DOHH2 (cell line): ENCODE results near the gene RAB8B.

ENCODE experiments used
- H3F3A ChIP-seq: fragments of 200-600 bp; sonication (generic), shearing (Covaris generic); 2 replicates; pipeline ENCODE4 v1.6.0; 2016; ENCODE audit warnings: antibody characterized with exemption, mild to moderate bottlenecking; ENCODE audit not compliant: control insufficient read depth, insufficient read depth
- H3K27ac ChIP-seq: fragments of 200-600 bp; sonication (generic); 2 replicates; pipeline ENCODE4 v1.5.1; 2014; ENCODE audit warnings: low read depth, mild to moderate bottlenecking, low read length, moderate library complexity
- H3K27me3 ChIP-seq: fragments of 200-600 bp; sonication (generic); 2 replicates; pipeline ENCODE4 v1.6.1; 2014; ENCODE audit warnings: mild to moderate bottlenecking, low read length, mixed read lengths; ENCODE audit not compliant: control insufficient read depth
- H3K36me3 ChIP-seq: fragments of 200-600 bp; sonication (generic); 2 replicates; pipeline ENCODE4 v1.6.1; 2014; ENCODE audit warnings: mild to moderate bottlenecking, low read length, moderate library complexity, mixed read lengths; ENCODE audit not compliant: control insufficient read depth
- H3K4me1 ChIP-seq: fragments of 200-600 bp; sonication (generic); 2 replicates; pipeline ENCODE4 v1.6.1; 2014; ENCODE audit warnings: mild to moderate bottlenecking, low read length, mixed read lengths; ENCODE audit not compliant: control insufficient read depth
- H3K4me2 ChIP-seq: fragments of 200-600 bp; sonication (generic); 2 replicates; pipeline ENCODE4 v1.6.0; 2014; ENCODE audit warnings: mild to moderate bottlenecking, low read length, moderate library complexity
- H3K4me3 ChIP-seq: fragments of 200-600 bp; sonication (generic); 2 replicates; pipeline ENCODE4 v1.5.1; 2014; ENCODE audit warnings: mild to moderate bottlenecking, low read length, mixed read lengths
- H3K79me2 ChIP-seq: fragments of 200-600 bp; sonication (generic); 2 replicates; pipeline ENCODE4 v1.6.1; 2014; ENCODE audit warnings: mild to moderate bottlenecking, low read length, mixed read lengths; ENCODE audit not compliant: control insufficient read depth
- H3K9me2 ChIP-seq: fragments of 200-600 bp; sonication (generic); replicated peaks from 2 replicates; pipeline ENCODE4 v1.6.1; 2014; ENCODE audit warnings: mild to moderate bottlenecking, low read length, mixed read lengths; ENCODE audit not compliant: control insufficient read depth
- H3K9me3 ChIP-seq: fragments of 200-600 bp; sonication (generic); 2 replicates; pipeline ENCODE4 v1.6.1; 2014; ENCODE audit warnings: antibody characterized with exemption, low read length, mixed read lengths; ENCODE audit not compliant: control insufficient read depth, insufficient read depth
- H4K20me1 ChIP-seq: fragments of 200-600 bp; sonication (generic); 2 replicates; pipeline ENCODE4 v1.6.0; 2014; ENCODE audit warnings: low read depth, mild to moderate bottlenecking, antibody characterized with exemption, low read length, moderate library complexity; ENCODE audit not compliant: control insufficient read depth, insufficient read depth
- EZH2phosphoT487 ChIP-seq: fragments of 200-600 bp; sonication (generic); IDR thresholded peaks from 2 replicates; pipeline ENCODE4 v1.6.1; 2017; ENCODE audit warnings: borderline replicate concordance, mild to moderate bottlenecking, antibody characterized with exemption, low read length, moderate library complexity, mixed read lengths
- TF ChIP-seq, protein P1 (sequence below): fragments of 200-600 bp; sonication (generic); IDR thresholded peaks from one replicate; pipeline ENCODE4 v1.5.1; 2014; ENCODE audit warnings: antibody characterized with exemption, mild to moderate bottlenecking, low read depth, low read length; ENCODE audit not compliant: poor library complexity, severe bottlenecking

RAB8B gene

DNA sequence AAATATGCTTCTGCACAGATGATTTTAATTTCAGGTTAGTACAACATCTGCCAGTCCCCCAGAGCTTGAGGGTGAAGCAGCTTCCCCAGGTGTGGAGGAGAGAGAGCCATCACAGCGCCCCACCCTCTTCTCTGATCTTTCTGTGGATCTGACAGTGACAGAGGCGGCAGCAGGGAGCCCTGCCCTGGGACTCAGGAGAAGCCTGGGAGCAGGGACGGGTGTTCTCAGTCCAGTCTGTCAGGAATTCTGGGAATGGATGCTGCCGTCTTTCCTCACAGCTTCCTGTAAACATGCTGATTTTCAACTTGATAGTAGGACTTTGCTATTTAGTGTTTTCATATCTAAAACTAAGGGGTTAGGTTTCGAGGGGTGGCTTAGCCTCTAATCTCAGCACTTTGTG, 11.4 kb upstream of the RAB8B start:
- Histone ChIP-seq H3K27me3 (no peaks in the 10 kb centered on the region; the same call in 1 of the 2 replicates), H3K4me3 (no peak overlapping the region), H3K4me2 (no peak overlapping the region), H4K20me1 (no peaks in the 10 kb centered on the region), H3K27ac (no peak overlapping the region), H3K4me1 (no peaks in the 10 kb centered on the region), H3K9me2 (no peaks in the 10 kb centered on the region), H3K36me3 (no peaks in the 10 kb centered on the region), H3K79me2 (no peaks in the 10 kb centered on the region), H3K9me3 (no peaks in the 10 kb centered on the region), H3F3A (no peaks in the 10 kb centered on the region)
- no peak for TF ChIP-seq EZH2phosphoT487
- TF ChIP-seq, protein P1, sequence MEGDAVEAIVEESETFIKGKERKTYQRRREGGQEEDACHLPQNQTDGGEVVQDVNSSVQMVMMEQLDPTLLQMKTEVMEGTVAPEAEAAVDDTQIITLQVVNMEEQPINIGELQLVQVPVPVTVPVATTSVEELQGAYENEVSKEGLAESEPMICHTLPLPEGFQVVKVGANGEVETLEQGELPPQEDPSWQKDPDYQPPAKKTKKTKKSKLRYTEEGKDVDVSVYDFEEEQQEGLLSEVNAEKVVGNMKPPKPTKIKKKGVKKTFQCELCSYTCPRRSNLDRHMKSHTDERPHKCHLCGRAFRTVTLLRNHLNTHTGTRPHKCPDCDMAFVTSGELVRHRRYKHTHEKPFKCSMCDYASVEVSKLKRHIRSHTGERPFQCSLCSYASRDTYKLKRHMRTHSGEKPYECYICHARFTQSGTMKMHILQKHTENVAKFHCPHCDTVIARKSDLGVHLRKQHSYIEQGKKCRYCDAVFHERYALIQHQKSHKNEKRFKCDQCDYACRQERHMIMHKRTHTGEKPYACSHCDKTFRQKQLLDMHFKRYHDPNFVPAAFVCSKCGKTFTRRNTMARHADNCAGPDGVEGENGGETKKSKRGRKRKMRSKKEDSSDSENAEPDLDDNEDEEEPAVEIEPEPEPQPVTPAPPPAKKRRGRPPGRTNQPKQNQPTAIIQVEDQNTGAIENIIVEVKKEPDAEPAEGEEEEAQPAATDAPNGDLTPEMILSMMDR: no peak

DNA sequence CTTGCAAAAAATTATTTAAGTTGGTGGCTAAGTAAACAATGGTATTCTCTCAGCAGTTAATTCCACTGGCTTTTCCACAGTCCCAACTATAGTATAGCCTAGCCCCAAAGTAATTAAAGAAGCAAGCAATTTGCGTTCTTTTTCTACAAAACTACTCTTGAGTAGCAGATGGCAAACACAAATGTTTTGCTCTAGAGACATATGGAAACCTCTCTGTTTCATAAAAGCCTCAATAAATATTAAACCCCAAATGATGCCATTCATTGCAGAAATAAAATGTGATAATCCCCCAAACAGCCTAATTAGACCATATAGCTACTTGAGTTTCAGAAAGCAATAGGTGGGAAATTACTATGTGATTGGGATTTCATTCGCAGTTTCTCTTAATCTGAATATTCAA, 8.7 kb upstream of the RAB8B start:
- Histone ChIP-seq H3K79me2 (no peaks in the 10 kb centered on the region), H3K9me3 (no peaks in the 10 kb centered on the region), H3K4me3 (no peak overlapping the region), H3K9me2 (no peaks in the 10 kb centered on the region), H4K20me1 (no peaks in the 10 kb centered on the region), H3K4me1 (no peaks in the 10 kb centered on the region), H3K27ac (no peak overlapping the region), H3K27me3 (peaks cover 2% of the 10 kb centered on the region), H3F3A (no peaks in the 10 kb centered on the region), H3K36me3 (no peaks in the 10 kb centered on the region), H3K4me2 (no peak overlapping the region)
- TF ChIP-seq, protein P1: no peak
- no peak for TF ChIP-seq EZH2phosphoT487

DNA sequence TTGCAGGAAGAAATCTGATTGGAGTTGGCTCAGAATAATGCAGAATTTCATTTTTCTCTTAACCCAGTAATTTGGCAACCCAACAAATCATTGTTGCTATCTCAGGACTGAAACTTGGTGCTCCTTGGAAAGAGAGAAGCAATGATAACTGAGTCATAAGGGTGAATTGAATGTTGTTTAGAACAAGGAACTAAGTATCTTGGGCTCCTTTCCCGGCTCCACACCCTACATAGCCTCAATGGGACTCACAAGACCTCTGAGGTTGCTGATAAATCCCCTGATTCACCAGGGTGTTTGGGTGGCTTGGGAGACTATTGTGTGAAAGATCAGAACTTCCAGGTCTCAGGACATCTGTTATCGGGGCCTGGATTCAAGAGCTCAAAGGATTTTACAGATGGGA, 7.8 kb upstream of the RAB8B start:
- Histone ChIP-seq H3K4me1 (no peaks in the 10 kb centered on the region), H3K79me2 (no peaks in the 10 kb centered on the region), H4K20me1 (no peaks in the 10 kb centered on the region), H3K27me3 (peaks cover 6% of the 10 kb centered on the region), H3K36me3 (no peaks in the 10 kb centered on the region), H3K4me2 (no peak overlapping the region), H3K27ac (no peak overlapping the region), H3K4me3 (no peak overlapping the region), H3K9me3 (no peaks in the 10 kb centered on the region), H3K9me2 (no peaks in the 10 kb centered on the region), H3F3A (no peaks in the 10 kb centered on the region)
- TF ChIP-seq, protein P1: no peak
- TF ChIP-seq EZH2phosphoT487: no peak

DNA sequence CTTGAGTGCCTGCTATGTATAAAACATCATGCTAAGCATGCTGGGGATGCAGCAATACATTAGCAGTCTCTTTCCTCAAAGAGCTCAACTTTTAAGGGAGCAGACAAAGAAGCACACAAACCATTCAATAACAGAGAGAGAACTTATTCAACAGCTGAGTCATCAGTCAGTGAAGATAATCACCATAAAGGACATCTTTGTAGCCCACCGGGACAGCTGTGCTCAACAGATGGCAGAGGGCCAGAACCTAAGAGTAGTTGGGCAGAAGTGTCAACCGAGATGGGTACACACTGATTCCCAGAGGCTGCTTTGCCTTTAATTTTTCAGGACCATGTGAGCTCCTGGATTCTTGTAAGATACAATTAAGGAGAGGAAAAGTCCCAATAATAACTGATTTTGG, 4.2 kb upstream of the RAB8B start:
- no peak overlapping the region for H3K4me2 ChIP-seq
- no peaks in the 10 kb centered on the region for H3F3A ChIP-seq
- H3K27ac ChIP-seq: no peak overlapping the region

More for the DNA sequence above, 4.2 kb upstream of the RAB8B start:
- Histone ChIP-seq H3K36me3 (no peaks in the 10 kb centered on the region), H3K4me1 (peaks cover 13% of the 10 kb centered on the region), H3K9me2 (no peaks in the 10 kb centered on the region), H3K79me2 (peaks cover 8% of the 10 kb centered on the region), H4K20me1 (no peaks in the 10 kb centered on the region), H3K27me3 (peaks cover 6% of the 10 kb centered on the region), H3K4me3 (no peak overlapping the region), H3K9me3 (no peaks in the 10 kb centered on the region)
- TF ChIP-seq, protein P1: no peak
- no peak for TF ChIP-seq EZH2phosphoT487
